ENCODE results near the gene DAP. TPM values are rescaled to one million over a fixed set of nuclear protein-coding genes. Genes with fewer than 3 reads are reported as not detected.

Gene DAP
- total RNA-seq, 1 experiment from 2014 or later = 47.2 TPM

GRCh38 chr5:10730043-10730351 lies 31.0 kb downstream of the DAP start:
- no peak overlapping the region for H3K27ac Mint-ChIP-seq
- Histone ChIP-seq H3K23ac (ENCODE audit: insufficient read length, low read depth, low read length) (no peak overlapping the region), H3K4me1 (ENCODE audit: insufficient read depth, low read length) (no peaks in the 10 kb centered on the region), H4K8ac (replicated peaks; ENCODE audit: insufficient read length, low read depth, low read length) (no peak overlapping the region), H4K5ac (ENCODE audit: insufficient read length, low read depth, low read length) (no peak overlapping the region), H3K79me2 (ENCODE audit: insufficient read depth, low read length) (no peaks in the 10 kb centered on the region), H2BK20ac (ENCODE audit: low read depth, low read length, poor library complexity, severe bottlenecking) (no peak overlapping the region), H3K27me3 (ENCODE audit: insufficient read depth, low read length) (no peaks in the 10 kb centered on the region), H3K9ac (ENCODE audit: extremely low read depth, insufficient read length, low read length) (no peak overlapping the region), H3T11ph (ENCODE audit: low read length) (no peak overlapping the region), H3K9me3 (ENCODE audit: control insufficient read depth, low read depth, low read length) (no peaks in the 10 kb centered on the region), H3K27ac (ENCODE audit: insufficient read length, low read depth, low read length) (no peak overlapping the region), H4K20me1 (ENCODE audit: control insufficient read depth, insufficient read depth, insufficient read length) (no peaks in the 10 kb centered on the region), H2BK120ac (ENCODE audit: low read depth, low read length, poor library complexity, severe bottlenecking) (no peak overlapping the region), H2BK12ac (ENCODE audit: insufficient read length, low read depth, low read length) (no peak overlapping the region), H3K79me1 (ENCODE audit: insufficient read depth, low read depth, low read length, poor library complexity, severe bottlenecking) (no peaks in the 10 kb centered on the region), H3K56ac (ENCODE audit: insufficient read length, low read depth, low read length) (no peak overlapping the region), H3K18ac (ENCODE audit: insufficient read length, low read depth, low read length) (no peak overlapping the region), H4K91ac (ENCODE audit: insufficient read length, low read depth, low read length) (no peak overlapping the region), H3K14ac (ENCODE audit: insufficient read depth, low read length) (no peak overlapping the region), H2BK15ac (ENCODE audit: low read depth, low read length) (no peak overlapping the region), H2AK5ac (ENCODE audit: insufficient read length, low read length) (no peak overlapping the region), H2BK5ac (ENCODE audit: insufficient read length, low read length) (no peak overlapping the region), H2AFZ (ENCODE audit: low read length) (no peak overlapping the region), H3K23me2 (ENCODE audit: insufficient read length, low read depth, low read length, poor library complexity, severe bottlenecking) (no peaks in the 10 kb centered on the region), H3K4me2 (ENCODE audit: insufficient read depth, insufficient read length, low read length) (no peak overlapping the region), H3K4ac (ENCODE audit: low read depth, low read length) (no peak overlapping the region)
- H3K9me3 Mint-ChIP-seq = no peaks in the 10 kb centered on the region; a peak in 2 of 5 replicates
- DNase-seq = no peak
- no peaks in the 10 kb centered on the region for H3K27me3 Mint-ChIP-seq (ENCODE audit: low read depth)
- H3K36me3 Mint-ChIP-seq (ENCODE audit: insufficient read depth in 1 of 3, low read depth in 3 of 3) = peaks cover 9 to 18% (median 15%) of the 10 kb centered on the region in 3 experiments
- WGBS (ENCODE audit: extremely low coverage, insufficient read length, low lambda C conversion rate) = no CpG with 5 or more reads among the region's 4 CpGs
- H3K4me3 Mint-ChIP-seq = no peak overlapping the region
- no peak for TF ChIP-seq CTCF (conservative IDR thresholded peaks at IDR 0.05)
- H3K4me1 Mint-ChIP-seq = peaks cover 0 to 6% of the 10 kb centered on the region in 2 experiments; a peak in 2 of 4 replicates

Data from H9 (cell line).